OCI-LY7 (cell line): ENCODE results near the gene OPCML. TPM values are rescaled to one million over a fixed set of nuclear protein-coding genes. Genes with fewer than 3 reads are reported as not detected.

ENCODE experiments used
- BruUV-seq: library from RNA; stranded (reverse); fragments of 400-500 nt; replicated peaks from 2 replicates; lab custom pipeline; 2021; lab: Mats Ljungman, UMichigan
- CTCF ChIA-PET: fragments of 300-600 bp; sonication (Branson Sonifier 250); formaldehyde crosslinking; loops from one replicate; lab custom pipeline; 2022; ENCODE audit warnings: antibody characterized with exemption; ENCODE audit not compliant: unreplicated experiment; lab: Charles Lee
- POLR2A ChIA-PET: fragments of 300-600 bp; sonication (Branson Sonifier 250); formaldehyde crosslinking; loops from one replicate; lab custom pipeline; 2022; ENCODE audit warnings: antibody characterized with exemption; lab: Charles Lee
- DNase-seq: peaks from one replicate; pipeline ENCODE4 v3.0.0-alpha.2; 2015; ENCODE audit warnings: low spot score
- H2AFZ ChIP-seq: fragments of 200-600 bp; sonication (generic), shearing (Covaris generic); 2 replicates; pipeline ENCODE4 v1.6.1; 2014; ENCODE audit warnings: mild to moderate bottlenecking, antibody characterized with exemption, low read length, moderate library complexity
- H3K27ac ChIP-seq: fragments of 200-600 bp; sonication (generic); 2 replicates; pipeline ENCODE4 v1.5.1; 2014; ENCODE audit warnings: mixed run types, low read depth, mild to moderate bottlenecking, moderate library complexity, low read length, inconsistent platforms; ENCODE audit not compliant: poor library complexity, severe bottlenecking
- H3K36me3 ChIP-seq: fragments of 200-600 bp; sonication (generic); 2 replicates; pipeline ENCODE4 v1.6.1; 2014; ENCODE audit warnings: mild to moderate bottlenecking, antibody characterized with exemption, low read length, moderate library complexity, mixed read lengths; ENCODE audit not compliant: insufficient read depth
- H3K4me1 ChIP-seq: fragments of 200-600 bp; sonication (generic); 2 replicates; pipeline ENCODE4 v1.5.1; 2014; ENCODE audit warnings: mild to moderate bottlenecking, low read length; ENCODE audit not compliant: insufficient read depth, poor library complexity, severe bottlenecking
- H3K4me2 ChIP-seq: fragments of 200-600 bp; sonication (generic); 2 replicates; pipeline ENCODE4 v1.6.1; 2014; ENCODE audit warnings: mild to moderate bottlenecking, low read length
- H3K4me3 ChIP-seq: fragments of 200-600 bp; sonication (generic); 2 replicates; pipeline ENCODE4 v1.5.1; 2014; ENCODE audit warnings: mild to moderate bottlenecking, low read depth, low read length; ENCODE audit not compliant: poor library complexity, severe bottlenecking
- H3K79me2 ChIP-seq: fragments of 200-600 bp; sonication (generic); 2 replicates; pipeline ENCODE4 v1.6.1; 2016; ENCODE audit warnings: low read depth, mild to moderate bottlenecking, low read length, moderate library complexity, mixed read lengths; ENCODE audit not compliant: insufficient read depth
- H3K9me2 ChIP-seq: fragments of 200-600 bp; sonication (generic); 2 replicates; pipeline ENCODE4 v1.6.1; 2016; ENCODE audit warnings: mild to moderate bottlenecking, low read length, mixed read lengths; ENCODE audit not compliant: insufficient read depth
- H3K9me3 ChIP-seq: fragments of 200-600 bp; sonication (generic); 2 replicates; pipeline ENCODE4 v1.6.1; 2014; ENCODE audit warnings: mild to moderate bottlenecking, mixed run types, low read length, mixed read lengths
- H4K20me1 ChIP-seq: fragments of 200-600 bp; sonication (generic); 2 replicates; pipeline ENCODE4 v1.6.1; 2014; ENCODE audit warnings: mild to moderate bottlenecking, antibody characterized with exemption, low read length, moderate library complexity, mixed read lengths; ENCODE audit not compliant: insufficient read depth
- EZH2phosphoT487 ChIP-seq: fragments of 200-600 bp; sonication (generic); IDR thresholded peaks from 2 replicates; pipeline ENCODE4 v1.6.1; 2018; ENCODE audit warnings: low read depth, borderline replicate concordance, mild to moderate bottlenecking, mixed run types, antibody characterized with exemption, low read length, moderate library complexity, mixed read lengths
- intact Hi-C: fragments of 100-400 bp; cut with micrococcal nuclease; formaldehyde crosslinking; loops from one replicate; pipeline ENCODE4 v1.10.0; 2022; ENCODE audit not compliant: unreplicated experiment
- total RNA-seq, 2 experiments: library from RNA; depleted of rRNA in 1 of 2; stranded (reverse); fragments of >200 nt in 1 of 2; shearing (Covaris generic) in 1 of 2; gene quantifications; 2 replicates each; pipeline ENCODE4 v1.2.3, GENCODE V29; 2014 to 2022
- TF ChIP-seq, protein P1 (sequence below): fragments of 200-600 bp; sonication (generic); conservative IDR thresholded peaks from 2 replicates; pipeline ENCODE4 v1.5.1; 2014; ENCODE audit warnings: mild to moderate bottlenecking, antibody characterized with exemption, low read length, moderate library complexity, mixed read lengths

Gene OPCML
- total RNA-seq, 2 experiments from 2014 or later: not detected

DNA sequence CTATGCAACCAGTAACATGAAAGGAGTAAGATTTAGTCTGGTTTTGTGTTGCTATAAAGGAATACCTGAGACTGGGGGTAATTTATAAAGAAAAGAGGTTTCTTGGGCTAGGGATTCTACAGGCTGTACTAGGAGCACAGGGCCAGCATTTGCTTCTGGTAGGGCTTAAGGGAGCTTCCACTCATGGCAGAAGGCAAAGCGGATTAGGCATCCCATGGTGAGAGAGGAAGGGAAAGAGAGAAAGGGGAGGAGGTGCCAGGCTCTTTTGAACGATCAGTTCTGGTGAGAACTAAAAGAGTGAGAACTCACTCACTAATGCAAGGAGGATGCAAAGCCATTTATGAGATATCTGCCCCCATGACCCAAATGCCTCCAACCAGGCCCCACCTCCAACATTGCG is 283.2 kb downstream of the OPCML start:
- DNase-seq: no peak
- CTCF ChIA-PET: no interaction called here
- no peak overlapping the region for H3K4me3 ChIP-seq
- no peak overlapping the region for H3K4me2 ChIP-seq
- no peak overlapping the region for H2AFZ ChIP-seq
- POLR2A ChIA-PET: no interaction called here
- H4K20me1 ChIP-seq: no peaks in the 10 kb centered on the region
- H3K27ac ChIP-seq: no peak overlapping the region
- H3K79me2 ChIP-seq: no peaks in the 10 kb centered on the region
- intact Hi-C loops: no loop called here
- no TSS peak for BruUV-seq
- H3K9me2 ChIP-seq: no peaks in the 10 kb centered on the region
- H3K4me1 ChIP-seq: no peaks in the 10 kb centered on the region
- no peaks in the 10 kb centered on the region for H3K9me3 ChIP-seq
- TF ChIP-seq, protein P1, sequence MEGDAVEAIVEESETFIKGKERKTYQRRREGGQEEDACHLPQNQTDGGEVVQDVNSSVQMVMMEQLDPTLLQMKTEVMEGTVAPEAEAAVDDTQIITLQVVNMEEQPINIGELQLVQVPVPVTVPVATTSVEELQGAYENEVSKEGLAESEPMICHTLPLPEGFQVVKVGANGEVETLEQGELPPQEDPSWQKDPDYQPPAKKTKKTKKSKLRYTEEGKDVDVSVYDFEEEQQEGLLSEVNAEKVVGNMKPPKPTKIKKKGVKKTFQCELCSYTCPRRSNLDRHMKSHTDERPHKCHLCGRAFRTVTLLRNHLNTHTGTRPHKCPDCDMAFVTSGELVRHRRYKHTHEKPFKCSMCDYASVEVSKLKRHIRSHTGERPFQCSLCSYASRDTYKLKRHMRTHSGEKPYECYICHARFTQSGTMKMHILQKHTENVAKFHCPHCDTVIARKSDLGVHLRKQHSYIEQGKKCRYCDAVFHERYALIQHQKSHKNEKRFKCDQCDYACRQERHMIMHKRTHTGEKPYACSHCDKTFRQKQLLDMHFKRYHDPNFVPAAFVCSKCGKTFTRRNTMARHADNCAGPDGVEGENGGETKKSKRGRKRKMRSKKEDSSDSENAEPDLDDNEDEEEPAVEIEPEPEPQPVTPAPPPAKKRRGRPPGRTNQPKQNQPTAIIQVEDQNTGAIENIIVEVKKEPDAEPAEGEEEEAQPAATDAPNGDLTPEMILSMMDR: no peak
- TF ChIP-seq EZH2phosphoT487: no peak
- no peaks in the 10 kb centered on the region for H3K36me3 ChIP-seq

DNA sequence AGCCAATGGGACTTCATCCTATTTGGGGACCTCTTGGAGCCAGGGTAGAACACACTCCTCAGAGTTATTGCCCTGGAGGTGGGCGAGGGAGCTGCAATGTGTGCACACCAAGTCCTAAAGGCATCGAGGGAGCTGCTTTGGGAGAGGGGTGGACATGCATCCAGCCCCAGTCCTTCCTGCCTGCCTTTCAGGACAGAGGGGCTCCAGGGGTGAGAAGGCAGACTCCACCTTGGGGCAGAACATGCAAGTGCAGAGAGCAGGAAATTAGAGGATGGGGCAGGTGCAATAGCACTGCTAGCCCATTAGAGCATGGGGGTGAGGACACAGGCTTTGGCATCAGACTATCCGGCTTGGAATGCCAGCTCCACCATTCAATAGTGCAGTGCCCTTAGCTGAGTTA is 288.5 kb downstream of the OPCML start:
- no TSS peak for BruUV-seq
- POLR2A ChIA-PET: no interaction called here
- no peak for TF ChIP-seq EZH2phosphoT487
- TF ChIP-seq, protein P1: no peak

DNA sequence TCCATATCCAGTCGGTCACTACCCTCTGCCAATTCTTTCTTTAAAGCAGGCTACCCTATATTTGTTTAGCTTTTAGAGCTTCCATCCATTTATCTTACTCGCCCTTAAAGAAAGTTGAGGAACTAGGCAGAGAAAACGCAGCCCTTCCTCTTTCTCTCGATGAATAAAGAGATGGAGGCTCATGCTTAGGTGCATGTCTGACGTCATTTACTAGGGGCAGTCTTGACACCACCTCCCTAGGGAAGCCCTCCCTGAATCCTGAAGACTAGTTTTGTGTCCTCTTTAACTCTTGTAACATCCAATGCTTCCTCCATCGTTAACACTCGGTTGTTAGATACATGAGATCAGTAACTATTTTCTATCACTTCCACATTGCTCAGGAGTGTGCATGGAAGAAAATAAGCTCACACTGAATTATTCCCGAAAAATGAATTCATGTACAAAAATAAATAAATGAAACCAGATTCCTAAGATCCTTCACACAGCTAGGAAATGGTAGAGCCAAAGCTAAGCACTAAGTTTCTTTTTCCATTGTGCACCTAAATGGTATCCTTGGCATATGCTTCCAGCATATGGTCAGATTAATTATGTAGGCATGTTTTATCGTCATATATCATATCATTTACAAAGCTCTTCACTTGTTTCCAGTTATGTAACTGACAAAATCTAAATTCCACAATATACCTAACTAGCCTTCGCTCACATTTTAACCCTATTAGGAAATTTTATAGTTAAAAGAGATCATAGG is 291.2 kb downstream of the OPCML start:
- no peak overlapping the region for H3K4me2 ChIP-seq
- CTCF ChIA-PET: no interaction called here
- H3K9me3 ChIP-seq: no peaks in the 10 kb centered on the region
- POLR2A ChIA-PET: no interaction called here
- H3K4me3 ChIP-seq: no peak overlapping the region
- no peak overlapping the region for H2AFZ ChIP-seq
- DNase-seq: no peak
- H4K20me1 ChIP-seq: no peaks in the 10 kb centered on the region
- H3K36me3 ChIP-seq: no peaks in the 10 kb centered on the region
- no TSS peak for BruUV-seq
- intact Hi-C loops: no loop called here
- no peak for TF ChIP-seq EZH2phosphoT487
- TF ChIP-seq, protein P1: no peak
- H3K4me1 ChIP-seq: no peaks in the 10 kb centered on the region
- H3K27ac ChIP-seq: no peak overlapping the region
- H3K79me2 ChIP-seq: no peaks in the 10 kb centered on the region
- H3K9me2 ChIP-seq: no peaks in the 10 kb centered on the region

More for the DNA sequence above, 288.5 kb downstream of the OPCML start:
- no peak for DNase-seq
- intact Hi-C loops: no loop called here
- Histone ChIP-seq H3K4me1 (no peaks in the 10 kb centered on the region), H2AFZ (no peak overlapping the region), H4K20me1 (no peaks in the 10 kb centered on the region), H3K79me2 (no peaks in the 10 kb centered on the region), H3K9me3 (no peaks in the 10 kb centered on the region), H3K9me2 (no peaks in the 10 kb centered on the region), H3K4me3 (no peak overlapping the region), H3K36me3 (no peaks in the 10 kb centered on the region), H3K27ac (no peak overlapping the region), H3K4me2 (no peak overlapping the region)
- CTCF ChIA-PET: no interaction called here
